NB4 (cell line): ENCODE data around the gene SLC35G3.

Source experiments
- CTCF ChIP-seq: IDR thresholded peaks from one replicate; pipeline ENCODE4 v1.5.1; 2012; ENCODE audit warnings: low read depth, low read length
- MAX ChIP-seq: IDR thresholded peaks from 2 replicates; pipeline ENCODE4 v1.6.1; 2011; ENCODE audit warnings: low read depth, low read length
- MYC ChIP-seq: IDR thresholded peaks from 2 replicates; pipeline ENCODE4 v1.6.1; 2011; ENCODE audit warnings: low read depth, low read length
- POLR2A ChIP-seq: IDR thresholded peaks from 2 replicates; pipeline ENCODE4 v1.6.1; 2011; ENCODE audit warnings: mild to moderate bottlenecking; ENCODE audit not compliant: insufficient read length; ENCODE audit errors: extremely low read depth

DNA sequence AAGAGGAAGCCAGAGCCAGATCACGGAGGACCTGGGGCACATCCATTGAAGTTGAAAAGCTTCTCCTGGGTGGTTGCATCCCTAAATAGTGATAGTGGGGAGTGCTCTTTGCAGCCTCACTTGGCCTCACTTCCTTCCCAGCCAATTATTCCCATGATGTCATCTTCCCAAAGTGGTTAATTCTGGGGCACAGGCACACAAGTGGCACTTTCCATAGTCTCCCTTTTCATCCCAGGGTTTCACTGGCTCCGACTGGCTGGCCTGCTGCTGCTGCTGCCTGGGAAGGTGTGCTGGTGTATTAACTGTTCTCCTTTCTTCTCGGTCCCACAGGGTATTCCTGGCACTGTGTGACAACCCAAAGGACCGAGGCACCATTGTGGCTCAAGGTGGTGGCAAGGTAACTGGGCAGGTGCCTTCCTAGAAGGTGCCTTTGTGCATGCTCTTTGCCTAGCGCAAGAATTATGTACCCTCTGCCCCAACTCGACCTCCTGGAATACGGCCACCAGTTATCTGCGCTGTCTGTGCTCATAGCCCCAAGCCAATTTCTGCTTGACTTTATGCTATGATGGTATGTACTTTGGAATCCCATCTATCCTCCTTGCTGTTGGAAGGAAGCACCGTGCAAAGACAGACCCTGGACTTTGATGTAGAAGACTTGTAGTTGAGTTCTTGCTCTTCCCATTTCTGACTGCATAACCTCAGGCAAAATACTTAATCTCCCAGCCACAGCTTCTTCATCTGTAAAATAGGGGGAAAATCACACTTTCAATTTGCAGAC is 18.4 kb downstream of the SLC35G3 start:
- TF ChIP-seq CTCF (no peak), POLR2A (no peak), MAX (no peak), MYC (no peak)
